GM12878 (cell line): ENCODE measurements around the gene C15orf39. TPM values are rescaled to one million over a fixed set of nuclear protein-coding genes. Genes with fewer than 3 reads are reported as not detected.

Experiments
- ATAC-seq: fragments of 200-7000 bp; cut with Tn5 transposase; 3 replicates; pipeline ENCODE4 v1.9.1; 2020; ENCODE audit warnings: mild to moderate bottlenecking, moderate library complexity
- BruUV-seq: library from RNA; stranded (reverse); fragments of 400-500 nt; replicated peaks from 2 replicates; lab custom pipeline; 2021; lab: Mats Ljungman, UMichigan
- CTCF ChIA-PET: fragments of 300-600 bp; sonication (Branson Sonifier 250); formaldehyde crosslinking; extraction: SDS; loops from one replicate; lab custom pipeline; 2021; ENCODE audit warnings: inconsistent platforms; lab: Yijun Ruan, JAX
- POLR2A ChIA-PET: fragments of 350-600 bp; formaldehyde crosslinking; extraction: SDS; loops from one replicate; lab custom pipeline; 2021; ENCODE audit warnings: inconsistent platforms; lab: Charles Lee
- RAD21 ChIA-PET: fragments of 300-600 bp; sonication (Branson Sonifier 250); formaldehyde crosslinking; loops from one replicate; lab custom pipeline; 2023; ENCODE audit warnings: antibody characterized with exemption; ENCODE audit not compliant: unreplicated experiment; lab: Charles Lee
- SMC1A ChIA-PET: fragments of 300-600 bp; sonication (Branson Sonifier 250); formaldehyde crosslinking; loops from one replicate; lab custom pipeline; 2023; ENCODE audit not compliant: unreplicated experiment, uncharacterized antibody; lab: Charles Lee
- DNase-seq: peaks from one replicate; pipeline ENCODE4 v3.0.0-alpha.2; 2011; ENCODE audit warnings: low read depth, low spot score
- FAIRE-seq: peaks from 3 replicates; lab custom pipeline; 2011; peaks lifted over from hg19 to GRCh38; lab: Jason Lieb, UNC
- H2AFZ ChIP-seq: 2 replicates; pipeline ENCODE4 v1.6.0; 2011; ENCODE audit warnings: low read depth, low read length, control low read depth; ENCODE audit not compliant: control insufficient read depth
- H3K27ac ChIP-seq: 2 replicates; pipeline ENCODE4 v1.5.1; 2011; ENCODE audit warnings: control low read depth; ENCODE audit not compliant: control insufficient read depth, insufficient read depth
- H3K27me3 ChIP-seq, 2 experiments: replicated peaks in 1 of 2; 2 replicates each; pipeline versions ENCODE4 v1.6.0 to v1.6.1; 2011; ENCODE audit warnings: low read length in 1 of 2; ENCODE audit not compliant: control insufficient read depth in 2 of 2, insufficient read depth in 2 of 2
- H3K36me3 ChIP-seq, 2 experiments: 2 replicates each; pipeline ENCODE4 v1.5.1; 2011; ENCODE audit warnings: low read length in 1 of 2; ENCODE audit not compliant: control insufficient read depth in 2 of 2, insufficient read depth in 2 of 2
- H3K4me1 ChIP-seq: 2 replicates; pipeline ENCODE4 v1.6.1; 2011; ENCODE audit warnings: mild to moderate bottlenecking, low read length, moderate library complexity, mixed read lengths; ENCODE audit not compliant: control insufficient read depth, insufficient read depth
- H3K4me2 ChIP-seq: 2 replicates; pipeline ENCODE4 v1.6.0; 2011; ENCODE audit warnings: control low read depth; ENCODE audit not compliant: control insufficient read depth, insufficient read depth
- H3K4me3 ChIP-seq: fragments of 200-600 bp; sonication (generic); 2 replicates; pipeline ENCODE4 v1.5.1; 2016
- H3K79me2 ChIP-seq: 2 replicates; pipeline ENCODE4 v1.6.0; 2011; ENCODE audit warnings: low read length; ENCODE audit not compliant: control insufficient read depth, insufficient read depth
- H3K9ac ChIP-seq: 2 replicates; pipeline ENCODE4 v1.8.0; 2011; ENCODE audit warnings: low read length, control low read depth, mixed read lengths; ENCODE audit not compliant: control insufficient read depth, insufficient read depth
- H3K9me3 ChIP-seq: replicated peaks from 3 replicates; pipeline ENCODE4 v1.5.1; 2011; ENCODE audit warnings: mild to moderate bottlenecking, low read length; ENCODE audit not compliant: control insufficient read depth, insufficient read depth
- H4K20me1 ChIP-seq: 2 replicates; pipeline ENCODE4 v1.6.0; 2011; ENCODE audit not compliant: control insufficient read depth, insufficient read depth
- CBX5 ChIP-seq: sonication (generic); IDR thresholded peaks from 2 replicates; pipeline ENCODE4 v1.6.1; 2016; ENCODE audit warnings: low read depth, moderate library complexity, mild to moderate bottlenecking, inconsistent platforms
- EZH2 ChIP-seq: IDR thresholded peaks from 2 replicates; pipeline ENCODE4 v1.6.1; 2012; ENCODE audit warnings: low read depth, mild to moderate bottlenecking, control low read depth, inconsistent platforms, low read length, borderline replicate concordance; ENCODE audit not compliant: control insufficient read depth
- MEF2B ChIP-seq: fragments of 450-650 bp; IDR thresholded peaks from 2 replicates; pipeline ENCODE4 v1.6.1; 2018; ENCODE audit warnings: mild to moderate bottlenecking, moderate library complexity; ENCODE audit not compliant: partially characterized antibody, poor library complexity, severe bottlenecking
- NR2C1 ChIP-seq: fragments of 450-650 bp; IDR thresholded peaks from 2 replicates; pipeline ENCODE4 v1.6.1; 2017; ENCODE audit warnings: antibody characterized with exemption, mild to moderate bottlenecking, moderate library complexity
- WGBS: methylation state at CpG from one replicate; pipeline ENCODE4 v1.1.6; 2016; ENCODE audit warnings: low lambda C conversion rate; ENCODE audit not compliant: insufficient replicate concordance, insufficient coverage; ENCODE audit errors: missing lambda C conversion rate; 5-methylcytosine and 5-hydroxymethylcytosine counted together
- in situ Hi-C: fragments of 300-500 bp; cut with MboI; formaldehyde crosslinking; loops from 9 replicates; pipeline ENCODE4 v1.14.3; 2018; ENCODE audit warnings: mixed read lengths
- intact Hi-C: fragments of 100-400 bp; cut with micrococcal nuclease; formaldehyde crosslinking; loops from one replicate; pipeline ENCODE4 v1.14.2; 2022; ENCODE audit not compliant: unreplicated experiment
- polyA plus RNA-seq, 11 experiments: library from polyadenylated mRNA; depleted of rRNA in 4 of 11; unstranded in 6 of 11; stranded (reverse) in 5 of 11; fragments of >200 nt; fragmentation: Nextera tagmentation in 4 of 11; fragmentation: Illumina TruSeq in 1 of 11; extraction: Ambion mirVana in 4 of 11; extraction: Trizol in 1 of 11; gene quantifications; 1 replicate in 1 of 11; 2 replicates in 10 of 11; pipeline versions ENCODE4 v1.2.1 to v1.2.3, GENCODE V29; 2011 to 2016; ENCODE audit warnings: inconsistent platforms in 2 of 11, missing spikeins in 2 of 11, low read depth in 1 of 11
- total RNA-seq, 4 experiments: library from RNA; depleted of rRNA in 3 of 4; stranded (reverse); fragments of >200 nt in 3 of 4; fragmentation: Illumina TruSeq in 1 of 4; extraction: Trizol in 1 of 4; gene quantifications; 2 replicates each; pipeline versions ENCODE4 v1.2.1 to v1.2.3, GENCODE V29; 2013 to 2021

C15orf39 gene
- total and polyA plus RNA-seq, 10 of the 15 experiments (the other 5 are each of a cell fraction or from before 2014, with no cell fraction given): 2.3 to 139 (median 33.0) TPM

GRCh38 chr15:75193976-75194375, 7.7 kb upstream of the C15orf39 start:
- ChIA-PET CTCF (no interaction called here), SMC1A (interaction anchor here (0.6 to 1.3 kb wide), 2 partner anchors 9 to 127 kb away, joined by 4 read pairs; no protein-coding TSS in a partner anchor), RAD21 (no interaction called here), POLR2A (interaction anchor here (0.7 kb wide), 1 partner anchor 35 kb away, joined by 3 read pairs; no protein-coding TSS in a partner anchor)
- no peak overlapping the region for H3K9ac ChIP-seq
- BruUV-seq: no TSS peak
- no peaks in the 10 kb centered on the region; the same call in 1 of the 2 replicates for H4K20me1 ChIP-seq
- H3K79me2 ChIP-seq: peaks cover 1% of the 10 kb centered on the region; the same call in 1 of the 2 replicates
- intact Hi-C loops (no loop called here), in situ Hi-C loops (no loop called here)
- H3K4me1 ChIP-seq: peaks cover 16% of the 10 kb centered on the region
- no peak overlapping the region for H3K4me2 ChIP-seq
- no peak overlapping the region for H3K4me3 ChIP-seq
- ATAC-seq (no peak), DNase-seq (no peak)
- no peak overlapping the region for H2AFZ ChIP-seq
- no peaks in the 10 kb centered on the region for H3K27me3 ChIP-seq
- H3K27ac ChIP-seq: no peak overlapping the region
- no peaks in the 10 kb centered on the region for H3K36me3 ChIP-seq
- 93% methylated on average over 3 of the region's 3 CpGs for WGBS
- no peaks in the 10 kb centered on the region; the same call in 2 of the 3 replicates for H3K9me3 ChIP-seq
- no peak for TF ChIP-seq EZH2
- TF ChIP-seq, all 136 proteins: peak for 0
- FAIRE-seq: no peak

DNA sequence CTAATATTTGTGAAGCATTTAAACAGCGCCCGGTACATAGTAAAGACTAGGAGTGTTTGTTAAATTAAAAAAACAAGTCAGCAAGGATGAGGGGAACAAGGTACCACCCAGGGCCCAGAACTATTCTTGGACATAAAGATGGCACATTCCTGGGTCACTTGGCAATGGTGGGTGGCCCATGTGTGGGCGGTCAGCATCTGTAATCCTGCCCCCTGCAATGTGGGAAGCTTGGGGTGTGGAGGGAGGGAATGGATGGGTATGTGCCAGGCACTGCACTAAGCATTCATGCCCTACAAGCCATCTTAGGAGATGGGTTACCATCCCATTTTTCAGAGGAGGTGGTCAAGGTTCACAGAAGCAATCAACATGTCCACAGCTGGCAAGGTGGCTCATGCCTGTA, 7.3 kb upstream of the C15orf39 start:
- Histone ChIP-seq H3K36me3 (no peaks in the 10 kb centered on the region), H2AFZ (no peak overlapping the region), H3K4me1 (peaks cover 20% of the 10 kb centered on the region), H3K79me2 (peaks cover 5% of the 10 kb centered on the region), H4K20me1 (no peaks in the 10 kb centered on the region; the same call in 1 of the 2 replicates), H3K4me2 (no peak overlapping the region), H3K27ac (no peak overlapping the region), H3K4me3 (no peak overlapping the region), H3K9me3 (no peaks in the 10 kb centered on the region; the same call in 2 of the 3 replicates), H3K27me3 (no peaks in the 10 kb centered on the region), H3K9ac (no peak overlapping the region)
- CTCF ChIA-PET: no interaction called here
- FAIRE-seq (no peak), ATAC-seq (no peak), DNase-seq (no peak)
- TF ChIP-seq NR2C1 (no peak), CBX5 (no peak), MEF2B (no peak)
- POLR2A ChIA-PET: interaction anchor here (0.7 kb wide), 1 partner anchor 35 kb away, joined by 3 read pairs; no protein-coding TSS in a partner anchor
- no TSS peak for BruUV-seq
- SMC1A ChIA-PET: interaction anchor here (0.6 to 1.3 kb wide), 2 partner anchors 10 to 127 kb away, joined by 4 read pairs; no protein-coding TSS in a partner anchor
- in situ Hi-C loops: no loop called here
- RAD21 ChIA-PET: no interaction called here
- 100% methylated on average over 3 of the region's 3 CpGs for WGBS
- intact Hi-C loops: no loop called here
